ENCODE results near the gene GATA5.

GATA5 gene

GRCh38 chr20:62461834-62462233 lies 14.0 kb downstream of the GATA5 start:
- no peak overlapping the region for H3K4me3 ChIP-seq (ENCODE audit: low read depth, low read length)
- DNase-seq (ENCODE audit: low read depth): no peak
- TF ChIP-seq CTCF (IDR thresholded peaks at IDR 0.05; ENCODE audit: low read depth, low read length, missing control alignments): no peak

- no peak overlapping the region for H3K4me3 ChIP-seq (ENCODE audit: low read depth, low read length)
- TF ChIP-seq CTCF (IDR thresholded peaks at IDR 0.05; ENCODE audit: low read depth, low read length, missing control alignments): no peak
- no peak for DNase-seq (ENCODE audit: low read depth)
Measured at GRCh38 chr20:62461157-62461556, 14.6 kb downstream of the GATA5 start.

GRCh38 chr20:62460678-62461077 lies 15.1 kb downstream of the GATA5 start:
- DNase-seq (ENCODE audit: low read depth): no peak
- TF ChIP-seq CTCF (IDR thresholded peaks at IDR 0.05; ENCODE audit: low read depth, low read length, missing control alignments): no peak
- H3K4me3 ChIP-seq (ENCODE audit: low read depth, low read length): no peak overlapping the region

GRCh38 chr20:62459488-62459887 lies 16.3 kb downstream of the GATA5 start:
- DNase-seq (ENCODE audit: low read depth): no peak
- H3K4me3 ChIP-seq (ENCODE audit: low read depth, low read length): no peak overlapping the region
- TF ChIP-seq CTCF (IDR thresholded peaks at IDR 0.05; ENCODE audit: low read depth, low read length, missing control alignments): no peak

- H3K4me3 ChIP-seq (ENCODE audit: low read depth, low read length): no peak overlapping the region
- no peak for TF ChIP-seq CTCF (IDR thresholded peaks at IDR 0.05; ENCODE audit: low read depth, low read length, missing control alignments)
- DNase-seq (ENCODE audit: low read depth): no peak
Measured at GRCh38 chr20:62458275-62459251, 17.2 kb downstream of the GATA5 start.

GRCh38 chr20:62457831-62458230 lies 18.0 kb downstream of the GATA5 start:
- no peak for DNase-seq (ENCODE audit: low read depth)
- no peak for TF ChIP-seq CTCF (IDR thresholded peaks at IDR 0.05; ENCODE audit: low read depth, low read length, missing control alignments)
- no peak overlapping the region for H3K4me3 ChIP-seq (ENCODE audit: low read depth, low read length)

- DNase-seq (ENCODE audit: low read depth): no peak
- TF ChIP-seq CTCF (IDR thresholded peaks at IDR 0.05; ENCODE audit: low read depth, low read length, missing control alignments): no peak
- no peak overlapping the region for H3K4me3 ChIP-seq (ENCODE audit: low read depth, low read length)
Measured at GRCh38 chr20:62457098-62457497, 18.7 kb downstream of the GATA5 start.

All from GM12864 (cell line).